Neural progenitor cell (in vitro differentiated cells): Measurements from ENCODE around the gene BCAS3. TPM values are rescaled to one million over a fixed set of nuclear protein-coding genes. Genes with fewer than 3 reads are reported as not detected.

Experiments
- DNase-seq: peaks from one replicate; pipeline ENCODE4 v3.0.0-alpha.2; 2016; ENCODE audit warnings: low spot score
- H2AFZ ChIP-seq: fragments of 200-600 bp; sonication (generic); replicated peaks from 2 replicates; pipeline ENCODE4 v1.6.1; 2016; ENCODE audit warnings: antibody characterized with exemption
- H3F3A ChIP-seq: fragments of 200-600 bp; sonication (generic); 2 replicates; pipeline ENCODE4 v1.6.1; 2016; ENCODE audit warnings: antibody characterized with exemption, low read depth
- H3K27ac ChIP-seq: fragments of 200-600 bp; sonication (generic); 2 replicates; pipeline ENCODE4 v1.5.1; 2016; ENCODE audit warnings: mild to moderate bottlenecking
- H3K27me3 ChIP-seq: fragments of 200-600 bp; sonication (generic); 2 replicates; pipeline ENCODE4 v1.6.1; 2016; ENCODE audit warnings: mild to moderate bottlenecking, moderate library complexity
- H3K36me3 ChIP-seq: fragments of 200-600 bp; sonication (generic); 2 replicates; pipeline ENCODE4 v1.5.1; 2016
- H3K4me1 ChIP-seq: fragments of 200-600 bp; sonication (generic); 2 replicates; pipeline ENCODE4 v1.6.1; 2016; ENCODE audit warnings: mixed run types
- H3K4me2 ChIP-seq: fragments of 200-600 bp; sonication (generic); 2 replicates; pipeline ENCODE4 v1.6.1; 2016
- H3K4me3 ChIP-seq: fragments of 200-600 bp; sonication (generic); 2 replicates; pipeline ENCODE4 v1.5.1; 2016
- H3K79me2 ChIP-seq: fragments of 200-600 bp; sonication (generic); 2 replicates; pipeline ENCODE4 v1.6.1; 2016; ENCODE audit warnings: low read depth
- H3K9ac ChIP-seq: fragments of 200-600 bp; sonication (generic); 2 replicates; pipeline ENCODE4 v1.6.1; 2016
- H3K9me3 ChIP-seq: fragments of 200-600 bp; sonication (generic); 2 replicates; pipeline ENCODE4 v1.5.1; 2016; ENCODE audit warnings: low read depth
- H4K20me1 ChIP-seq: fragments of 200-600 bp; sonication (generic); 2 replicates; pipeline ENCODE4 v1.6.1; 2016; ENCODE audit warnings: low read depth
- H3K27ac Mint-ChIP-seq: 3 replicates; pipeline ENCODE4 v1.8.0; 2021; ENCODE audit warnings: mixed read lengths
- H3K27me3 Mint-ChIP-seq: 2 replicates; pipeline ENCODE4 v1.8.0; 2022; ENCODE audit warnings: low read depth, mild to moderate bottlenecking, inconsistent platforms, moderate library complexity, mixed read lengths; ENCODE audit not compliant: insufficient read depth
- H3K36me3 Mint-ChIP-seq: 3 replicates; pipeline ENCODE4 v1.8.0; 2021; ENCODE audit warnings: mixed read lengths
- H3K4me1 Mint-ChIP-seq: 3 replicates; pipeline ENCODE4 v1.8.0; 2021; ENCODE audit warnings: mixed read lengths
- H3K4me3 Mint-ChIP-seq: 3 replicates; pipeline ENCODE4 v1.8.0; 2021; ENCODE audit warnings: mild to moderate bottlenecking, moderate library complexity, mixed read lengths
- H3K9me3 Mint-ChIP-seq: 3 replicates; pipeline ENCODE4 v1.8.0; 2020; ENCODE audit warnings: mixed read lengths
- EZH2 ChIP-seq: fragments of 200-600 bp; sonication (generic); IDR thresholded peaks from 2 replicates; pipeline ENCODE4 v1.6.1; 2017; ENCODE audit warnings: antibody characterized with exemption, mild to moderate bottlenecking, moderate library complexity
- EZH2phosphoT487 ChIP-seq: fragments of 200-600 bp; sonication (generic); IDR thresholded peaks from 2 replicates; pipeline ENCODE4 v1.6.1; 2017; ENCODE audit warnings: antibody characterized with exemption
- total RNA-seq: library from RNA; depleted of rRNA; stranded (reverse); fragments of >200 nt; gene quantifications from 2 replicates; pipeline ENCODE4 v1.2.3, GENCODE V29; 2015; ENCODE audit warnings: low replicate concordance
- TF ChIP-seq, protein P1 (sequence below): fragments of 200-600 bp; sonication (generic); IDR thresholded peaks from 2 replicates; pipeline ENCODE4 v1.5.1; 2017; ENCODE audit warnings: antibody characterized with exemption, mild to moderate bottlenecking

Gene BCAS3
- total RNA-seq, 1 donor from 2014 or later, result 60.9 TPM

DNA sequence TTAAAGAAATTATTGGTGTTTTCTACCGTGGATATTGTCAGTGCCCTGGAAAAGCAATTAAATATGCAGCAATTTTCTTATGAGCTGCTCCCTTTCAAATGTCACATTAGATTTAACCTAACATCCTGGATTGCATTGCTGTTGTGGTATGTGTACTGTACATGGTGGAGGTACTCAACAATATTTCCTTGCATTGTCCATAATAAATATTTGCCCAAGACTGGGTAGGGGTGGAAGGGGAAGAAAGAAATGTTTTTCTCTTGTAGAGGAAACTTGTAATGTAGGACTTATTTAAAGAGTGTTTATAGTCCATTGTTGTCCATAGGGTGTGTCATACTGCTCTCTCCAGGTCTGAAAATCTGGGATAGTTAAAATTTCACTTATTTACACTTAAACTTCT lies 375.8 kb downstream of the BCAS3 start:
- Mint-ChIP-seq H3K4me1 (peaks cover 13% of the 10 kb centered on the region), H3K9me3 (no peaks in the 10 kb centered on the region)
- no peaks in the 10 kb centered on the region for H3F3A ChIP-seq

DNA sequence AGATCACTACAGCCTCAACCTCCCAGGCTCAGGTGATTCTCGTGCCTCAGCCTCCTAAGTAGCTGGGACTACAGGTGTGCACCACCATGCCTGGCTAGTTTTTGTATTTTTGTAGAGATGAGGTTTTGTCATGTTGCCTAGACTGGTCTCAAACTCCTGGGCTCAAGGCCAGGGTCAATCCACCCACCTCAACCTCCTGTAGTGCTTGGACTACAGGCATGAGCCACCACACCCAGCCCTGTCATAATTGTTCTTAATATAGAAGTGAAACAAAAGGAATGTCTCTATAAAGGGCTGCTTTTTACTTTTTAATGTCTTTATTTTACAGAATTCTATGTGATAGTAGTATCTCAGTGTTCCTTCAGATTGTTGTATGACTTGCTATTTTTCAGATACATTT lies 376.8 kb downstream of the BCAS3 start:
- Histone ChIP-seq H2AFZ (no peak overlapping the region), H3K9me3 (no peaks in the 10 kb centered on the region), H3K9ac (no peak overlapping the region), H3K36me3 (no peaks in the 10 kb centered on the region), H4K20me1 (no peaks in the 10 kb centered on the region), H3K4me2 (no peak overlapping the region), H3K27ac (no peak overlapping the region), H3K27me3 (no peaks in the 10 kb centered on the region), H3F3A (no peaks in the 10 kb centered on the region), H3K79me2 (no peaks in the 10 kb centered on the region), H3K4me1 (no peaks in the 10 kb centered on the region), H3K4me3 (no peak overlapping the region)
- no peak for DNase-seq
- Mint-ChIP-seq H3K27me3 (no peaks in the 10 kb centered on the region), H3K36me3 (no peaks in the 10 kb centered on the region), H3K4me3 (no peak overlapping the region), H3K4me1 (peaks cover 13% of the 10 kb centered on the region), H3K27ac (no peak overlapping the region), H3K9me3 (no peaks in the 10 kb centered on the region)
- TF ChIP-seq, protein P1, sequence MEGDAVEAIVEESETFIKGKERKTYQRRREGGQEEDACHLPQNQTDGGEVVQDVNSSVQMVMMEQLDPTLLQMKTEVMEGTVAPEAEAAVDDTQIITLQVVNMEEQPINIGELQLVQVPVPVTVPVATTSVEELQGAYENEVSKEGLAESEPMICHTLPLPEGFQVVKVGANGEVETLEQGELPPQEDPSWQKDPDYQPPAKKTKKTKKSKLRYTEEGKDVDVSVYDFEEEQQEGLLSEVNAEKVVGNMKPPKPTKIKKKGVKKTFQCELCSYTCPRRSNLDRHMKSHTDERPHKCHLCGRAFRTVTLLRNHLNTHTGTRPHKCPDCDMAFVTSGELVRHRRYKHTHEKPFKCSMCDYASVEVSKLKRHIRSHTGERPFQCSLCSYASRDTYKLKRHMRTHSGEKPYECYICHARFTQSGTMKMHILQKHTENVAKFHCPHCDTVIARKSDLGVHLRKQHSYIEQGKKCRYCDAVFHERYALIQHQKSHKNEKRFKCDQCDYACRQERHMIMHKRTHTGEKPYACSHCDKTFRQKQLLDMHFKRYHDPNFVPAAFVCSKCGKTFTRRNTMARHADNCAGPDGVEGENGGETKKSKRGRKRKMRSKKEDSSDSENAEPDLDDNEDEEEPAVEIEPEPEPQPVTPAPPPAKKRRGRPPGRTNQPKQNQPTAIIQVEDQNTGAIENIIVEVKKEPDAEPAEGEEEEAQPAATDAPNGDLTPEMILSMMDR, result no peak
- TF ChIP-seq EZH2phosphoT487 (no peak), EZH2 (no peak)

More for the DNA sequence above, 375.8 kb downstream of the BCAS3 start:
- no peaks in the 10 kb centered on the region for H3K36me3 ChIP-seq
- no peak overlapping the region for H3K4me2 ChIP-seq
- H3K27ac Mint-ChIP-seq, result no peak overlapping the region
- H3K9ac ChIP-seq, result no peak overlapping the region
- H3K9me3 ChIP-seq, result no peaks in the 10 kb centered on the region
- DNase-seq, result no peak
- H2AFZ ChIP-seq, result no peak overlapping the region
- no peaks in the 10 kb centered on the region for H3K4me1 ChIP-seq
- TF ChIP-seq, protein P1, result no peak
- TF ChIP-seq EZH2 (no peak), EZH2phosphoT487 (no peak)
- H3K4me3 ChIP-seq, result no peak overlapping the region
- H3K27me3 ChIP-seq, result no peaks in the 10 kb centered on the region
- H3K36me3 Mint-ChIP-seq, result no peaks in the 10 kb centered on the region
- H3K4me3 Mint-ChIP-seq, result no peak overlapping the region
- H3K79me2 ChIP-seq, result no peaks in the 10 kb centered on the region
- no peaks in the 10 kb centered on the region for H3K27me3 Mint-ChIP-seq
- H3K27ac ChIP-seq, result no peak overlapping the region
- no peaks in the 10 kb centered on the region for H4K20me1 ChIP-seq

DNA sequence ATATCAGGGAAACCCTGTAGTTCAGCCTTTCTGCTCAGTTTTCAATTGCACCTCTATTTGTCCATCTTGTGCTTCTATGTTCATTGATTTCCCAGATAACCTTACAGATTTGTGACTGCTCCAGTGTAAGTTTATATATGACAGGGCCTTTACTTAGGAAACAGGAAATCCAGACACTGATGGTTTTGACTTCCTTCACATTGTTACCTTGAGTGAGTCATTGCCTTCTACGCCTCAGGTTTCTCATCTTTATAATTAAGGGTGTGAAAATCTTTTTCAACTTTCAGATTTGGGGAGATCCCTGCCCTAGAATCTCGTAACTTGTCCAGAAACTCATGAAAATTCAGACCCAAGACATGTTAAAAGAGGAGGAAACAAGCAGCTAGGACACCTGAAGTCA lies 379.6 kb downstream of the BCAS3 start:
- H3K4me3 ChIP-seq, result no peak overlapping the region
- Mint-ChIP-seq H3K4me3 (no peak overlapping the region), H3K9me3 (no peaks in the 10 kb centered on the region), H3K27me3 (no peaks in the 10 kb centered on the region), H3K27ac (no peak overlapping the region), H3K36me3 (no peaks in the 10 kb centered on the region), H3K4me1 (peaks cover 13% of the 10 kb centered on the region)
- H3K79me2 ChIP-seq, result no peaks in the 10 kb centered on the region
- H3K27ac ChIP-seq, result no peak overlapping the region
- H3K36me3 ChIP-seq, result no peaks in the 10 kb centered on the region
- H3K9me3 ChIP-seq, result no peaks in the 10 kb centered on the region
- H3K9ac ChIP-seq, result no peak overlapping the region
- TF ChIP-seq EZH2phosphoT487 (no peak), EZH2 (no peak)
- TF ChIP-seq, protein P1, result no peak
- H4K20me1 ChIP-seq, result no peaks in the 10 kb centered on the region
- no peaks in the 10 kb centered on the region for H3F3A ChIP-seq
- H3K27me3 ChIP-seq, result no peaks in the 10 kb centered on the region
- no peaks in the 10 kb centered on the region for H3K4me1 ChIP-seq
- DNase-seq, result no peak
- no peak overlapping the region for H2AFZ ChIP-seq
- no peak overlapping the region for H3K4me2 ChIP-seq

DNA sequence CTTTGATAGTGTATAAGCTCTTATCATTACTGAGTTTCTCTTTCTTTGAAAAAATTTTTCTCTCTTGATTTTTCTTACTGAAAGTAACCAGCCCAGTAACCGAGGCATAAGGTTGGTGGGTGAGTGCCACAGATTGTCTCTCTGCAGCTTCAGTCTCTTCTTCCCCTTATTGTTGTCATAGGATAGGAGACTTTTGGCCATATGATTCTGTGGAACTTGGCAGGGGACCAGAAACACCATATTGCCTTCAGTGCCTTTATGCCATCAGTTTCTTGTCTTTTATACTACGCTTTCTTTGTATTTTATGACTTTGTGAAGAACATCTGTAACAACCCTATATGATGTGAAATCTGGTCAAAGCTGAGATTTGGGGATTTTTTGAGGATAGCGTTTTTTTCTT lies 380.4 kb downstream of the BCAS3 start:
- H3K27me3 Mint-ChIP-seq, result no peaks in the 10 kb centered on the region
- no peak overlapping the region for H3K4me3 ChIP-seq
- H3F3A ChIP-seq, result no peaks in the 10 kb centered on the region
- no peaks in the 10 kb centered on the region for H3K4me1 ChIP-seq
- no peak overlapping the region for H3K4me2 ChIP-seq
- no peaks in the 10 kb centered on the region for H3K36me3 Mint-ChIP-seq
- DNase-seq, result no peak
- no peak overlapping the region for H3K27ac ChIP-seq
- no peak overlapping the region for H2AFZ ChIP-seq
- no peak for TF ChIP-seq EZH2phosphoT487
- TF ChIP-seq EZH2, result no peak
- TF ChIP-seq, protein P1, result no peak
- peaks cover 13% of the 10 kb centered on the region for H3K4me1 Mint-ChIP-seq
- no peaks in the 10 kb centered on the region for H3K27me3 ChIP-seq
- no peaks in the 10 kb centered on the region for H3K36me3 ChIP-seq
- H3K4me3 Mint-ChIP-seq, result no peak overlapping the region
- no peak overlapping the region for H3K27ac Mint-ChIP-seq
- no peaks in the 10 kb centered on the region for H4K20me1 ChIP-seq
- no peaks in the 10 kb centered on the region for H3K79me2 ChIP-seq
- no peaks in the 10 kb centered on the region for H3K9me3 ChIP-seq
- no peaks in the 10 kb centered on the region for H3K9me3 Mint-ChIP-seq
- no peak overlapping the region for H3K9ac ChIP-seq
